ENCODE data around the gene PRXL2A. TPM values are rescaled to one million over a fixed set of nuclear protein-coding genes. Genes with fewer than 3 reads are reported as not detected.

The PRXL2A gene
- total and polyA plus RNA-seq, 10 donors = 12.4 to 20.7 (median 16.0) TPM

GRCh38 chr10:80462299-80462980 lies 54.1 kb downstream of the PRXL2A start:
- Histone ChIP-seq H3K4me1 (peaks cover 94 to 100% (median 100%) of the 10 kb centered on the region in 6 donors), H3K27me3 (replicated peaks in 1 of 7) (no peaks in the 10 kb centered on the region), H3K9me3 (no peaks in the 10 kb centered on the region), H3K27ac (peak overlapping the region in 7 of 8 donors; percentile 52 to 99 (median 92)), H3K4me3 (peak overlapping the region in 1 of 8 donors; percentile 87), H3K36me3 (peaks cover 0 to 26% (median 0%) of the 10 kb centered on the region in 6 donors)
- intact Hi-C loops (cut with DNase I; ENCODE audit: low total_unique reads) = loop anchor here (5.0 kb wide), 1 partner anchor 40 kb away; no protein-coding TSS in a partner anchor
- no peak for DNase-seq
- TF ChIP-seq POLR2AphosphoS5 (IDR thresholded peaks at IDR 0.05) (no peak), POLR2A (IDR thresholded peaks at IDR 0.05) (no peak), CTCF (IDR thresholded peaks at IDR 0.05 in 8 of 11, conservative IDR thresholded peaks at IDR 0.05 in 3 of 11) (no peak)
- 49 to 68% (median 52%) methylated on average over 5 to 7 of the region's 7 CpGs for WGBS, 5 donors

DNA sequence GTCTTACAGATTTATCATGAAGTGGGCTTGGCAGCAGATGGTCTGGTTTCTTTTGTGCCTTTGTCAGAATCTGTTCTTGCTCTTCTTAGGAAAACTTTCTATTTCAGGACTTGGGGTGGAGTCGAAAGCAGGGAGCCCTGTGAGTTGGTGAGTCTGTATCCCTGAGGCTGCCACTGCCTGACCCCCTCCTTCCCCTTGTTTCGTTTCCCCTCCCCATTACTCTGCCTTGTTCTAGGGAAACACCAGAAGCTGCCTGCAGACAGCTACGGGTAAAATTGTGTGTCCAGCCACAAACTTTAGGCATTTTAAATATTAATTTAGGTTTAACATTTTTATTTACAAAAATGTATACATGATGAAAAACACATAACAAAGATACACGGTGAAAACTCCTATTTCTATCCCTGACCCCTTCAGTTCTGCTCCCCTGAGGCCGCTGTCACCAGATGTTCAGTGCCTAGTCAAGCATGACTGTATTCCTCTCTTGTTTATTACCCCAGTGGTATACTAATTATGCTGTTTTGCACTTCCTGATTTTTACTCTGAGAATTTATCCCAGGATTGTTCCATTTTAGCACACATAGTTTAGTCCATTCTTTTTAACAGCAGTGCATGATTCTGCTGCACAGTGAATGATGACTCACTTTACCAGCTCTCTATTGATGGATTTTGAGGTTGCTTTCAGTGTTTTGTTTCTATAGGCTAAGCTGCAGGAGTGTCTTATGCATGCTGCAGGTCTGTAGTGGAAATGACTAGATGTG lies 54.8 kb downstream of the PRXL2A start:
- Histone ChIP-seq H3K27ac (peak overlapping the region in 7 of 8 donors; percentile 56 to 99 (median 92)), H3K4me3 (peak overlapping the region in 1 of 8 donors; percentile 87), H3K4me1 (peaks cover 95 to 100% (median 100%) of the 10 kb centered on the region in 6 donors), H3K9me3 (no peaks in the 10 kb centered on the region), H3K36me3 (peaks cover 0 to 19% (median 0%) of the 10 kb centered on the region in 6 donors), H3K27me3 (replicated peaks in 1 of 7) (no peaks in the 10 kb centered on the region)
- WGBS, 5 donors = 27 to 46% (median 31%) methylated on average over 5 of the region's 5 CpGs
- no peak for DNase-seq
- no peak for TF ChIP-seq POLR2AphosphoS5 (IDR thresholded peaks at IDR 0.05)
- TF ChIP-seq CTCF (IDR thresholded peaks at IDR 0.05 in 8 of 11, conservative IDR thresholded peaks at IDR 0.05 in 3 of 11) = no peak
- TF ChIP-seq POLR2A (IDR thresholded peaks at IDR 0.05) = no peak
- intact Hi-C loops (cut with DNase I; ENCODE audit: low total_unique reads) = loop anchor here (5.0 kb wide), 1 partner anchor 39 kb away; no protein-coding TSS in a partner anchor

- Histone ChIP-seq H3K36me3 (peaks cover 0 to 21% (median 0%) of the 10 kb centered on the region in 6 donors), H3K9me3 (no peaks in the 10 kb centered on the region), H3K27me3 (replicated peaks in 1 of 7) (no peaks in the 10 kb centered on the region), H3K4me3 (peak overlapping the region in 1 of 8 donors; percentile 87), H3K27ac (peak overlapping the region; percentile 55 to 99 (median 88)), H3K4me1 (peaks cover 95 to 100% (median 100%) of the 10 kb centered on the region in 6 donors)
- TF ChIP-seq POLR2A (IDR thresholded peaks at IDR 0.05) = no peak
- no peak for TF ChIP-seq POLR2AphosphoS5 (IDR thresholded peaks at IDR 0.05)
- no peak for TF ChIP-seq CTCF (IDR thresholded peaks at IDR 0.05 in 8 of 11, conservative IDR thresholded peaks at IDR 0.05 in 3 of 11)
- DNase-seq = no peak
- intact Hi-C loops (cut with DNase I; ENCODE audit: low total_unique reads) = loop anchor here (5.0 kb wide), 1 partner anchor 38 kb away; no protein-coding TSS in a partner anchor
- 79 to 89% (median 84%) methylated on average over 9 to 10 of the region's 10 CpGs for WGBS, 5 donors
Observed at GRCh38 chr10:80463868-80464267, 55.5 kb downstream of the PRXL2A start.

Measured in spleen (tissue), 11 donors.